Type B pancreatic cell (in vitro differentiated cells): ENCODE results near the gene KLHL21. TPM values are rescaled to one million over a fixed set of nuclear protein-coding genes. Genes with fewer than 3 reads are reported as not detected.
A peak's percentile ranks its signal among the peaks of the same experiment; 100 is the strongest.

Experiments
- DNase-seq: peaks from one replicate; pipeline ENCODE4 v3.0.0; 2021; ENCODE audit warnings: mixed read lengths; ENCODE audit not compliant: unreplicated experiment; ENCODE audit errors: extremely low spot score
- H3K27ac Mint-ChIP-seq: 2 replicates; pipeline ENCODE4 v1.8.0; 2021; ENCODE audit warnings: mild to moderate bottlenecking, mixed read lengths
- H3K27me3 Mint-ChIP-seq: 2 replicates; pipeline ENCODE4 v1.8.0; 2021; ENCODE audit warnings: mixed read lengths
- H3K36me3 Mint-ChIP-seq: 2 replicates; pipeline ENCODE4 v1.8.0; 2021; ENCODE audit warnings: mixed read lengths
- H3K4me1 Mint-ChIP-seq: one replicate; pipeline ENCODE4 v1.8.0; 2021; ENCODE audit warnings: mixed read lengths; ENCODE audit not compliant: unreplicated experiment
- H3K4me3 Mint-ChIP-seq: 2 replicates; pipeline ENCODE4 v1.8.0; 2021; ENCODE audit warnings: mild to moderate bottlenecking, mixed read lengths
- H3K9me3 Mint-ChIP-seq: 2 replicates; pipeline ENCODE4 v1.8.0; 2021; ENCODE audit warnings: mixed read lengths
- CTCF ChIP-seq: fragments of 200-600 bp; sonication (generic); conservative IDR thresholded peaks from 2 replicates; pipeline ENCODE4 v1.5.0; 2021; ENCODE audit warnings: antibody characterized with exemption, mild to moderate bottlenecking
- total RNA-seq: library from RNA; stranded (reverse); gene quantifications from 2 replicates; pipeline ENCODE4 v1.2.1, GENCODE V29; 2021; ENCODE audit warnings: low replicate concordance

Gene KLHL21
- total RNA-seq, 1 donor from 2014 or later: 15.1 TPM

DNA sequence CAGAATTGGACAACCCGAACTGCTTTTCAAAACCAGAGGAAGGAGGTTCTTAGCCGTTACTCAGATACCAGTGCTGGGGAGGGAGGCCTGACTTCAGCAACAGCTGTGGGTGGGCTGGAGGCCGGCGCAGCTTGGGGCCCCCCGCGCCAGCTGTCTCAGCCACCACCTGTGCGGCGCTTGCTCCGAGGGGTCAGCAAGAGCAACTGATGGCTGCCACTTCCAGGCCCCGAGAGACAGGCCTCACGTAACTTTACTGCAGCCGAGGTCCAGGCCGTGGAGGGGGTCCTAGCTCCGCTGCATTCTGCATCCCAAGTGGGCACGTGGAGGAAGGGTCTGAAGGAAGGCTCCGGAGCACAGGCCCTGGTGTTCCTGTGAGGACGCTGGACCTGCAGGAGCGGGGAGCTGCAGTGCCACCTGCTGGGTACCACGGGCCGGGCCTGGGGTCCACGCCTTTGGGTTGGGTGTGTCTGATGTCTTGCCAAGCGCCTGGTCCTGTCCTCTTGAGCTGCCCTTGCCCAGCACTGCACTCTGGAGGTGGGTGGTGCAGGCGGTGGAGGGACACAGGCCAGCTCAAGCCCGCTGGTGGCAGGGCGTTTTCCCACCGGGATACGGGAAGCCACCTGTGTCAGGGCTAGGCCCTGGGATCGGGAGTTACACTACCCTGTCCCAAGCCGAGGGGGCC, 31.8 kb upstream of the KLHL21 start:
- peak; percentile 62 for TF ChIP-seq CTCF
- Mint-ChIP-seq H3K4me3 (no peak overlapping the region), H3K27me3 (no peaks in the 10 kb centered on the region), H3K27ac (no peak overlapping the region), H3K4me1 (no peaks in the 10 kb centered on the region), H3K9me3 (no peaks in the 10 kb centered on the region), H3K36me3 (peaks cover under 1% of the 10 kb centered on the region)
- no peak for DNase-seq

GRCh38 chr1:6632588-6633514, 30.2 kb upstream of the KLHL21 start:
- H3K4me1 Mint-ChIP-seq: peaks cover 2% of the 10 kb centered on the region
- H3K36me3 Mint-ChIP-seq: peaks cover 2% of the 10 kb centered on the region
- H3K27ac Mint-ChIP-seq: no peak overlapping the region
- no peaks in the 10 kb centered on the region for H3K9me3 Mint-ChIP-seq
- no peak for DNase-seq
- H3K4me3 Mint-ChIP-seq: no peak overlapping the region
- H3K27me3 Mint-ChIP-seq: no peaks in the 10 kb centered on the region
- no peak for TF ChIP-seq CTCF

DNA sequence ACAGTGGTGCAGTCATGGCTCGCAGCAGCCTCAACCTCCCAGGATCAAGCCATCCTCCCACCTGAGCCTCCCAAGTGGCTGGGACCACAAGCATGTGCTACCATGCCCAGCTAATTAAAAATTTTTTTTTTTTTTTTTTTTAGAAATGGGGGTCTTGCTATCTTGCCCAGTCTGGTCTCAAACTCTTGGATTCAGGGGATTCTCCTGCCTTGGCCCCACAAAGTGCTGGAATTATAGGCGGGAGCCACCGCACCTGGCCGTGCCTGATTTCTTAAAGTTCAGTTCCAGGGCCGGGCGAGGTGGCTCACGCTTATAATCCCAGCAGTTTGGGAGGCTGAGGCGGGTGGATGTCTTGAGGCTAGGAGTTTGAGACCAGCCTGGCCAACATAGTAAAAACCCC, 28.4 kb upstream of the KLHL21 start:
- Mint-ChIP-seq H3K27me3 (no peaks in the 10 kb centered on the region), H3K9me3 (no peaks in the 10 kb centered on the region), H3K4me3 (no peak overlapping the region), H3K27ac (no peak overlapping the region), H3K36me3 (peaks cover 4% of the 10 kb centered on the region), H3K4me1 (peaks cover 5% of the 10 kb centered on the region)
- no peak for DNase-seq
- TF ChIP-seq CTCF: no peak

DNA sequence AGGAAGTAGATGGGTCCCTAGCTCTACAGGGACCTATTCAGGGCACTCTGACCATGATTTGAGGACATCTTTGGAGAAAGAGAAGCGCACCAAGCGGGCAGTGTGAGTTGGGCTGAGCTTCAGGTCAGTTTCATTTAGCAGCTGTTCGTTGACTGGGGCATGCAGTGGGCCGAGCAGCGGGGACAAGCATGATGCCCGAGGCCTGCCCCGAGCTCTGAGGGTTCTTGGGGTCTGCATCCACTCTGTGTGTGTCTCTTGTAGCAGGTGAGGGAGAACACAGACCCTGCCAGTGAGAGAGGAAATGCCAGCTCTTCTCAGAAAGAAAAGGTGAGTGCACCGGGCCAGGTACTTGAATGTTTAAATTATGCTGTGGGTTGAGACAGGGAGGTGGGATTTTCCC, 27.4 kb upstream of the KLHL21 start:
- DNase-seq: no peak
- Mint-ChIP-seq H3K4me3 (no peak overlapping the region), H3K36me3 (peaks cover 4% of the 10 kb centered on the region), H3K27me3 (no peaks in the 10 kb centered on the region), H3K4me1 (peaks cover 5% of the 10 kb centered on the region), H3K9me3 (no peaks in the 10 kb centered on the region), H3K27ac (no peak overlapping the region)
- no peak for TF ChIP-seq CTCF

GRCh38 chr1:6628971-6629479, 26.4 kb upstream of the KLHL21 start:
- Mint-ChIP-seq H3K4me1 (peaks cover 5% of the 10 kb centered on the region), H3K9me3 (no peaks in the 10 kb centered on the region), H3K36me3 (peaks cover 4% of the 10 kb centered on the region), H3K27ac (no peak overlapping the region), H3K27me3 (no peaks in the 10 kb centered on the region), H3K4me3 (no peak overlapping the region)
- no peak for TF ChIP-seq CTCF
- no peak for DNase-seq
